Hepatocyte (in vitro differentiated cells): ENCODE measurements around the gene SLC5A7.

Source experiments
- EZH2 ChIP-seq: fragments of 200-600 bp; sonication (generic); IDR thresholded peaks from 2 replicates; pipeline ENCODE4 v1.6.1; 2016; ENCODE audit warnings: antibody characterized with exemption, mild to moderate bottlenecking, borderline replicate concordance
- EZH2phosphoT487 ChIP-seq: fragments of 200-600 bp; sonication (generic); IDR thresholded peaks from one replicate; pipeline ENCODE4 v1.6.1; 2018; ENCODE audit warnings: antibody characterized with exemption, mild to moderate bottlenecking, low read depth, moderate library complexity; ENCODE audit not compliant: unreplicated experiment, severe bottlenecking
- TF ChIP-seq, protein P1 (sequence below): fragments of 200-600 bp; sonication (generic); IDR thresholded peaks from 2 replicates; pipeline ENCODE4 v1.5.1; 2016; ENCODE audit warnings: antibody characterized with exemption, mild to moderate bottlenecking; ENCODE audit not compliant: poor library complexity

DNA sequence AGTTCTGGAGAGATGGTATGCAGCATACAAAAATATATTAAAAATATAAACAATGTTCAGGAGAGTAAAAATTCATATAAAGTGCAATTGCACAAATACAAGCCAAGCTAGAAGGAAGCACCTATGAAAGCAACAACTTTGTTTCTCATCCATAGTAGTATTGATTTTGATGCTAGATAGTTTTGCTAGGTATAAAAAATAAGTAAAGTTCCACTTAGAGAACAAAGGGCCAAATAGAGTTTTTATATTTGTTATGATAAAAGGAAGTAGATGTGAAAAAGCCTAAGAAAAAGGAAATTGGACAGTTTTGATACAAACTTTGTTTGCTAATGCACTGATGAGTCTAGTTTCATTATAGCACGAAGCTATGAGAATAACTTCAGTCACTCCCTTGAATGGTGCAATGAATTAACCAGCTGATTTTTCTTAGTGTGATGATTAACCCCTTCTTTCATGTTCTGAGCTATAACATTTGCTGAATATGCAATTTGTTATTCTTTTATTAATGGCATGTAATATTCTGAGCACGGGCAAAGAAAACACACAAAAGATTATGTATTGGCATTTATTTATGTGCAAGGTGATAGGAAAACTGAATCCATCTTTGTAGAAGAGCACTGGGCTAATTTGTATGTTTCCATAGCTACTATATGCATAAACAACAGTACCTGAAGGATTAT lies 24.7 kb downstream of the SLC5A7 start:
- TF ChIP-seq, protein P1, sequence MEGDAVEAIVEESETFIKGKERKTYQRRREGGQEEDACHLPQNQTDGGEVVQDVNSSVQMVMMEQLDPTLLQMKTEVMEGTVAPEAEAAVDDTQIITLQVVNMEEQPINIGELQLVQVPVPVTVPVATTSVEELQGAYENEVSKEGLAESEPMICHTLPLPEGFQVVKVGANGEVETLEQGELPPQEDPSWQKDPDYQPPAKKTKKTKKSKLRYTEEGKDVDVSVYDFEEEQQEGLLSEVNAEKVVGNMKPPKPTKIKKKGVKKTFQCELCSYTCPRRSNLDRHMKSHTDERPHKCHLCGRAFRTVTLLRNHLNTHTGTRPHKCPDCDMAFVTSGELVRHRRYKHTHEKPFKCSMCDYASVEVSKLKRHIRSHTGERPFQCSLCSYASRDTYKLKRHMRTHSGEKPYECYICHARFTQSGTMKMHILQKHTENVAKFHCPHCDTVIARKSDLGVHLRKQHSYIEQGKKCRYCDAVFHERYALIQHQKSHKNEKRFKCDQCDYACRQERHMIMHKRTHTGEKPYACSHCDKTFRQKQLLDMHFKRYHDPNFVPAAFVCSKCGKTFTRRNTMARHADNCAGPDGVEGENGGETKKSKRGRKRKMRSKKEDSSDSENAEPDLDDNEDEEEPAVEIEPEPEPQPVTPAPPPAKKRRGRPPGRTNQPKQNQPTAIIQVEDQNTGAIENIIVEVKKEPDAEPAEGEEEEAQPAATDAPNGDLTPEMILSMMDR: no peak
- TF ChIP-seq EZH2: no peak
- TF ChIP-seq EZH2phosphoT487: no peak
